KOPT-K1 (cell line): ENCODE results near the gene SLC12A1.
A peak's percentile ranks its signal among the peaks of the same experiment; 100 is the strongest.

Experiments used
- H3K27ac ChIP-seq: fragments of 200-600 bp; sonication (generic); 2 replicates; pipeline ENCODE4 v1.5.1; 2016; ENCODE audit warnings: antibody characterized with exemption, mild to moderate bottlenecking, low read depth, low read length; ENCODE audit not compliant: poor library complexity, severe bottlenecking
- H3K36me3 ChIP-seq: fragments of 200-600 bp; sonication (generic); 2 replicates; pipeline ENCODE4 v1.5.1; 2017; ENCODE audit warnings: antibody characterized with exemption, mild to moderate bottlenecking, low read length, moderate library complexity; ENCODE audit not compliant: insufficient read depth
- H3K9me3 ChIP-seq: fragments of 200-600 bp; sonication (generic); 2 replicates; pipeline ENCODE4 v1.5.1; 2017; ENCODE audit warnings: antibody characterized with exemption, low read length, mild to moderate bottlenecking; ENCODE audit not compliant: insufficient read depth, poor library complexity, severe bottlenecking

SLC12A1 gene

DNA sequence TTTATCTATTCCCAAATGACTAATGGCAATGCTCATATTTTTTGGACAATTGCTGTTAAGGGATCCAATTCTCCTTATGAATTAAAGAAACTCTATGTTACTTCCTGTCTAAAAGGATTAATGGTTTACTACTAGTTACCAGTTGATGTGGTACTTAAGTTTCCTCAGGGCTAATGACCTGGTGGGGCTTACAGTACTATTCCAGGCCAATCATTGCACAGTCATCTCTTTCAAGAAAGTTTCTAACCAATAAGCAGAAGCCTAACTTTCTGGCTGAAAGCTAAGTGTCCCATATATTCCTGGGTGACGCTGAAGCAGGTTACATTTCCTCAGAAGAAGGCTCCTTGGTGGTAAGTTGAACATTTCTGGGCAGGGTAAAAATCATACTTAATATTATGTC lies at the start of gene SLC12A1:
Gene SLC12A1 (plus strand): TSS at position 322 of the 400 bp plus-strand sequence. CDS start 1,418 bp downstream, outside the sequence.
- no peak within 1 kb of the TSS for H3K27ac ChIP-seq
- H3K9me3 ChIP-seq = no peaks in the 10 kb centered on the region
- H3K36me3 ChIP-seq = no peaks in the 10 kb centered on the region

- H3K9me3 ChIP-seq = peaks cover 18% of the 10 kb centered on the region
- H3K36me3 ChIP-seq = peaks cover 49% of the 10 kb centered on the region
- no peak overlapping the region for H3K27ac ChIP-seq
Measured at GRCh38 chr15:48168616-48169015, 37.5 kb upstream of the SLC12A1 start.

DNA sequence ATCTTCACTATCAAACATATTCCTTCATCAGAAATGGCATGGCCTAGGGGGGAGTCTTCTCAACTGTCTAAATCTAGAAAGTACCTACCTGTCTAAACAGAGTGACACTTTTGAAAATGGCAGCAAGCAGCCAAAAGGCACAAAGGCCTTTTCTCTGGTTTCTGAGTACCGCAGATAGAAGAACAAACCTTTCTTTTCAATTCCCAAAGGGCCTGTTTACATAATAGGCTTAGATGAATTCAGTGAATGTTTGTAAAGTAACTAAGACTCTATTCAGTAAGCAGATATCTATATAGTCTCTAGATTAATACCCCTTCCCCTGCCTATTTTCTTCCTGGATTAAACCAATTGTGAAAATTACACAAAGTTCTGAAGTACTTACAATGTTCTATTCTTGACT lies 35.1 kb upstream of the SLC12A1 start:
- H3K36me3 ChIP-seq = peaks cover 40% of the 10 kb centered on the region
- peaks cover 32% of the 10 kb centered on the region for H3K9me3 ChIP-seq
- no peak overlapping the region for H3K27ac ChIP-seq

- Histone ChIP-seq H3K36me3 (peaks cover 15% of the 10 kb centered on the region), H3K9me3 (peaks cover 32% of the 10 kb centered on the region), H3K27ac (no peak overlapping the region)
Measured at GRCh38 chr15:48175126-48175525, 31.0 kb upstream of the SLC12A1 start.

DNA sequence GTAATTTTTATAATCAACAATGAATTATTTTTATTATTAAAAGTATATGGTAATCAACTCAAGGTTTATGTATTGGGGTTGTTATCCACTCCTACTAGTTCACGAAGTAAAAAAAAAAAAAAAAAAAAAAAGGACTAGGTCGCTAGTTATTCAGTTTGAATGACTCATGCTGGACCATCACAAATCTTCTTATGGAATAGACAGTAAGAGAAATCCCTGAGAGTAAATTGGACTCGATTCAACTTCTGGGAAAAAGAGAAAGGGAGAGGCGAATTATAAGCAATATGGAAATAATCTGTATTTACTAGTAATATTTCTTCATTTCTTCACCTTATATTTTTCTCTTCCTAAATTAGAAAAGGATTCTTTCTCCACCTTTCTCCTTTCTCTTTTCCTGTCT lies 30.0 kb upstream of the SLC12A1 start:
- Histone ChIP-seq H3K27ac (no peak overlapping the region), H3K36me3 (peaks cover 15% of the 10 kb centered on the region), H3K9me3 (peaks cover 32% of the 10 kb centered on the region)

- Histone ChIP-seq H3K27ac (peak overlapping the region; percentile 84), H3K9me3 (peaks cover 31% of the 10 kb centered on the region), H3K36me3 (peaks cover 15% of the 10 kb centered on the region)
Measured at GRCh38 chr15:48176957-48177356, 29.1 kb upstream of the SLC12A1 start.

GRCh38 chr15:48177383-48177765 lies 28.7 kb upstream of the SLC12A1 start:
- Histone ChIP-seq H3K36me3 (peaks cover 15% of the 10 kb centered on the region), H3K27ac (peak overlapping the region; percentile 84), H3K9me3 (peaks cover 27% of the 10 kb centered on the region)

GRCh38 chr15:48177766-48178647 lies 28.1 kb upstream of the SLC12A1 start, which contains the start of gene MYEF2:
Gene MYEF2 (minus strand): TSS chr15:48178295. CDS start chr15:48178237, 58 bp downstream.
- peaks cover 21% of the 10 kb centered on the region for H3K9me3 ChIP-seq
- H3K27ac ChIP-seq = peak within 1 kb of the TSS; percentile 84
- peaks cover 15% of the 10 kb centered on the region for H3K36me3 ChIP-seq

- Histone ChIP-seq H3K9me3 (peaks cover 15% of the 10 kb centered on the region), H3K36me3 (peaks cover 15% of the 10 kb centered on the region), H3K27ac (peak overlapping the region; percentile 84)
Measured at GRCh38 chr15:48178648-48178931, 27.5 kb upstream of the SLC12A1 start.

GRCh38 chr15:48182749-48183148 lies 23.4 kb upstream of the SLC12A1 start:
- no peaks in the 10 kb centered on the region for H3K9me3 ChIP-seq

GRCh38 chr15:48185529-48185928 lies 20.6 kb upstream of the SLC12A1 start:
- Histone ChIP-seq H3K36me3 (no peaks in the 10 kb centered on the region), H3K27ac (no peak overlapping the region), H3K9me3 (no peaks in the 10 kb centered on the region)

More at GRCh38 chr15:48182749-48183148, 23.4 kb upstream of the SLC12A1 start:
- Histone ChIP-seq H3K27ac (no peak overlapping the region), H3K36me3 (no peaks in the 10 kb centered on the region)

DNA sequence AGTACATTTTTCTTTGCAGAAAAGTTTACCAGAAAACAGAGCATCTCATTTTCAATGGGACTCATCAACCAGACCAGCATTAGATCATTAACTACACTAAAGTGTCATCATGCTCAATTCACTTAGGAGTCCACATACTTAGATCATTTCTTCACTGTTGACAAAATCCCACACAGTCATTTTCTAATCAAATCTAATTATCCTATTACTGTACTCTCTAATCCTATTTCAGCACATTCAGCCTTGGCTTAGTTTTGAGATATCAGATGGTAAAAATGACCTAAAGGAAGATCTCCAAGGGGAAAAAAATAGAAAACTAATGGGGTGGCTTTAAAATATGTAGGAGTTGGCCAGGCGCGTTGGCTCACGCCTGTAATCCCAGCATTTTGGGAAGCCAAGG lies 19.8 kb upstream of the SLC12A1 start:
- Histone ChIP-seq H3K27ac (no peak overlapping the region), H3K36me3 (no peaks in the 10 kb centered on the region), H3K9me3 (no peaks in the 10 kb centered on the region)

DNA sequence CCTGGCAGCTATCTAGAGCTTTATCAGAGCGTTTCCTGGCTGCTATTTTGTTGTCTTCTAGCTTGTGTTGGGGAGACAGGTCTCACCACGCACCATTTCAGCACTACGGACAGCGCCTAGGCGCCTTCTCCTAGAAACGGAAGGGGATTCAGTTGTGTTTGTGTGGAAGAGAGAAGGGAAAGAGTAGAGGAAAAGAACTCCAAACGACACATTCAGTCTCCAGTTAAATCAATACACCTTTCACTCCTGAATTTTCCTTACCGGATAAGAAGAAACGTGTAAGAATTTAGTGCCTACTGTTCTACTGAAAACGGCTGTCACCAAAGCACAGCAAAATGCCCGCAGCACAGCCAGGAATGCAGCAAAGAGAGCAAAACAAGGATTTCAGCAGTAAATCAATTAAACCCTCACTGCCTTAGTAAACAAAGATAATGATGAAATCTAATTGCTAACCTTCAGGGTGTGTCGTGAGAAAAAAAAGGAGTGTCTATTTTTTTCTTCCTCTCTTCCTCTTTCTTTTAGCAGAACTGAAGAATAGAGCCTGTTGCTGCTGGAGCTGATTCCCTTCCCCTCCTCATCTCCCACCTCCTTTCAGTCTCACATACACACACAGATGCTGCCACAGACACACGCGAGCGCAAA lies 15.0 kb upstream of the SLC12A1 start:
- no peaks in the 10 kb centered on the region for H3K9me3 ChIP-seq
- no peak overlapping the region for H3K27ac ChIP-seq
- no peaks in the 10 kb centered on the region for H3K36me3 ChIP-seq

DNA sequence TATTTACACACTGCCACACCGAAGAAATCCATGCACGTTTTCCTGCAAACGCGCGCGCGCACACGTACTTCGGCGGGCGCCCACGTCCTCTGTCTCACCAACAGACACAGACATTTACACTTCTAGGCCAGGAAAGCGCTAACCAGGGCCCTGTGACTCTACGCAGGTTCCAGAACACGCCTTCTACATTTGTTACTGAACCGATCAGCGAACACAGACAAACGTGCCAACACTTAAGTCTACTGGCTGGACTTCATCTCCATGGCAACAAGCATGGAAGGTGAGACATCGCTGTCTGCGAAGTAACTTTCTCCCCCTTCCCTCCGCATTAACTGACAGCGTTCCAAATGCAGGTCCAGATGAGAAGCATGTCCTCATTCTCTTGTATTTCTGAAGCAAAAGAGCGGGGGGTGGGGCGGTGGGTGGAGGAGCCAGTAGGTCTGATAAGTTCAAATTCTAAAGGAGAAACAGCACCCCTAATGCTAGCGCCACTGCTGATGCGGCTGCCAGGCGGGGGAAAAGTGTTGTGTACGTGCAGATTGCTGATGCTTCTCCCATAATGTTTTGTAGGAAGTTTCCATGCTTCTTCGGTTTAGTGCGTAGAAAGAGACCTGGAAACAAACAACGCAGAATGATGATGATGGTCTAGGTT lies 14.4 kb upstream of the SLC12A1 start, which contains the start of gene CTXN2:
Gene CTXN2 (plus strand): TSS at position 92 of the 652 bp plus-strand sequence. CDS start 9,636 bp downstream, outside the sequence.
- Histone ChIP-seq H3K27ac (no peak within 1 kb of the TSS), H3K36me3 (no peaks in the 10 kb centered on the region), H3K9me3 (no peaks in the 10 kb centered on the region)

DNA sequence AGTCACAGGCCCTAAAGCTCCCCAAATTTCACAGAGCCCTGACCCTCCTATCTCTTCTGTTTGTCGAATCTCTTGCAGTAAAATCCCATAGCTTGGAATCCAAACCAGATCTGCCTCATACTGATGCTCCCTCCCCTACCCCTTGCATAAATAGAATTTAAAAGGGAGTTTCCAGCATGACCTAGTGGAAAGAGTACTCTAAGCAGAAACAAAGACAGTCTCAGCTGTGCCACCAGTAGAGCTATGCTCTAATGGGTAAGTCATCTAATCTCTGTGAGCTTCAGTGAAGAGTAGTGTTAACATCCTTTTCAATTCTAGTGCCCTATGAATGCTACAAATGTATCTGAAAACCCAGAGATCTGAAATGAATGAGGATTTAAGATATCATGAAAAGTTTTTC lies 4.0 kb upstream of the SLC12A1 start:
- Histone ChIP-seq H3K27ac (no peak overlapping the region), H3K36me3 (no peaks in the 10 kb centered on the region), H3K9me3 (no peaks in the 10 kb centered on the region)
